Fibroblast of lung (primary cell): ENCODE measurements around the gene RCAN2.

ENCODE experiments used
- EZH2 ChIP-seq: IDR thresholded peaks from 2 replicates; pipeline ENCODE4 v1.5.1; 2012; ENCODE audit warnings: low read length, control low read depth, mild to moderate bottlenecking; ENCODE audit errors: missing control alignments
- TF ChIP-seq, protein P1 (sequence below), 2 donors: IDR thresholded peaks in 1 of 2; conservative IDR thresholded peaks in 1 of 2; 1 replicate in 1 of 2; 2 replicates in 1 of 2; pipeline ENCODE4 v1.5.1; 2011 to 2012; ENCODE audit warnings: low read length in 2 of 2, control low read depth in 1 of 2, inconsistent platforms in 1 of 2, low read depth in 1 of 2, mild to moderate bottlenecking in 1 of 2

DNA sequence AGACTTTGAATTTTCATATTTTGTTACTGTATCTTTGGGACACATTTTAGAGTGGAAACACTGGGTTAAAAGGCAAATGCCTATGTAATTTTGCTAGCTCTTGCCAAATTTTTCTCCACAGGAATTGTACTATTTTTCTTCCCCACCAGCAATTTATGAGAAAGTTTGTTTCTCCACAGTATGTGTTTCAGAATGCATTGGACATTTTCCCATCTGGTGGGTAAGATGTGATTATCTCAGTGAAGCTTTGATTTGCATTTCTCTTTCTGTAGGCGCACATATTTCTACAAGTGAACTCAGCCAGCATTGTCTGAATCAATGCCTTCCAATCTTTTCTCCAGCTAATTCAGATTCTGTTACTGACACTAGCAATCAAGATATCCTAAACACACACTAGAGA is 157.8 kb downstream of the RCAN2 start:
- TF ChIP-seq, protein P1, sequence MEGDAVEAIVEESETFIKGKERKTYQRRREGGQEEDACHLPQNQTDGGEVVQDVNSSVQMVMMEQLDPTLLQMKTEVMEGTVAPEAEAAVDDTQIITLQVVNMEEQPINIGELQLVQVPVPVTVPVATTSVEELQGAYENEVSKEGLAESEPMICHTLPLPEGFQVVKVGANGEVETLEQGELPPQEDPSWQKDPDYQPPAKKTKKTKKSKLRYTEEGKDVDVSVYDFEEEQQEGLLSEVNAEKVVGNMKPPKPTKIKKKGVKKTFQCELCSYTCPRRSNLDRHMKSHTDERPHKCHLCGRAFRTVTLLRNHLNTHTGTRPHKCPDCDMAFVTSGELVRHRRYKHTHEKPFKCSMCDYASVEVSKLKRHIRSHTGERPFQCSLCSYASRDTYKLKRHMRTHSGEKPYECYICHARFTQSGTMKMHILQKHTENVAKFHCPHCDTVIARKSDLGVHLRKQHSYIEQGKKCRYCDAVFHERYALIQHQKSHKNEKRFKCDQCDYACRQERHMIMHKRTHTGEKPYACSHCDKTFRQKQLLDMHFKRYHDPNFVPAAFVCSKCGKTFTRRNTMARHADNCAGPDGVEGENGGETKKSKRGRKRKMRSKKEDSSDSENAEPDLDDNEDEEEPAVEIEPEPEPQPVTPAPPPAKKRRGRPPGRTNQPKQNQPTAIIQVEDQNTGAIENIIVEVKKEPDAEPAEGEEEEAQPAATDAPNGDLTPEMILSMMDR (conservative IDR thresholded peaks at IDR 0.05 in 1 of 2, IDR thresholded peaks at IDR 0.05 in 1 of 2; ENCODE audit: low read depth in 1 of 2, low read length in 2 of 2) = no peak
- no peak for TF ChIP-seq EZH2
